HG03469 (cell line): ENCODE results near the gene ARMC9.

Experiments
- ATAC-seq: cut with Tn5 transposase; IDR thresholded peaks from one replicate; pipeline ENCODE4 v1.9.1; 2021; ENCODE audit warnings: mild to moderate bottlenecking, moderate library complexity, moderate number of reproducible peaks; ENCODE audit not compliant: unreplicated experiment

Gene ARMC9

GRCh38 chr2:231306791-231307393, 108.5 kb downstream of the ARMC9 start:
- ATAC-seq: no peak

GRCh38 chr2:231308219-231308618, 109.8 kb downstream of the ARMC9 start:
- no peak for ATAC-seq

- ATAC-seq: no peak
These were observed 110.4 kb downstream of the ARMC9 start for GRCh38 chr2:231308631-231309428.

- ATAC-seq: no peak
These were observed 113.6 kb downstream of the ARMC9 start for GRCh38 chr2:231312066-231312465.

- no peak for ATAC-seq
These were observed 117.5 kb downstream of the ARMC9 start for GRCh38 chr2:231315896-231316295.

GRCh38 chr2:231317579-231317978, 119.1 kb downstream of the ARMC9 start:
- no peak for ATAC-seq

- ATAC-seq: no peak
These were observed 120.0 kb downstream of the ARMC9 start for GRCh38 chr2:231318436-231318835.

- no peak for ATAC-seq
These were observed 120.5 kb downstream of the ARMC9 start for GRCh38 chr2:231318954-231319353.

GRCh38 chr2:231319867-231320266, 121.4 kb downstream of the ARMC9 start:
- no peak for ATAC-seq

GRCh38 chr2:231321021-231321420, 122.6 kb downstream of the ARMC9 start:
- no peak for ATAC-seq

- no peak for ATAC-seq
These were observed 123.3 kb downstream of the ARMC9 start for GRCh38 chr2:231321556-231322334.

GRCh38 chr2:231323316-231323715, 124.9 kb downstream of the ARMC9 start:
- no peak for ATAC-seq

GRCh38 chr2:231325826-231326225, 127.4 kb downstream of the ARMC9 start:
- no peak for ATAC-seq

- no peak for ATAC-seq
These were observed 128.0 kb downstream of the ARMC9 start for GRCh38 chr2:231326404-231326803.

- ATAC-seq: no peak
These were observed 131.9 kb downstream of the ARMC9 start for GRCh38 chr2:231330311-231330710.

GRCh38 chr2:231331533-231331932, 133.1 kb downstream of the ARMC9 start:
- ATAC-seq: no peak

GRCh38 chr2:231332388-231332787, 134.0 kb downstream of the ARMC9 start:
- ATAC-seq: no peak

GRCh38 chr2:231332872-231333500, 134.6 kb downstream of the ARMC9 start:
- no peak for ATAC-seq

- no peak for ATAC-seq
These were observed 135.9 kb downstream of the ARMC9 start for GRCh38 chr2:231334179-231334930.

GRCh38 chr2:231334981-231335380, 136.6 kb downstream of the ARMC9 start:
- no peak for ATAC-seq

- no peak for ATAC-seq
These were observed 137.2 kb downstream of the ARMC9 start for GRCh38 chr2:231335591-231335990.
